HG02642 (cell line): ENCODE measurements around the gene PNMA3.
"Not testable (repeated sequence)": the region's sequence is repeated elsewhere in the genome, so short reads cannot be mapped to it uniquely, and the experiment has no call there.

ENCODE experiments used
- ATAC-seq: cut with Tn5 transposase; IDR thresholded peaks from one replicate; pipeline ENCODE4 v1.9.1; 2021; ENCODE audit warnings: mild to moderate bottlenecking; ENCODE audit not compliant: unreplicated experiment, poor library complexity

Gene PNMA3

DNA sequence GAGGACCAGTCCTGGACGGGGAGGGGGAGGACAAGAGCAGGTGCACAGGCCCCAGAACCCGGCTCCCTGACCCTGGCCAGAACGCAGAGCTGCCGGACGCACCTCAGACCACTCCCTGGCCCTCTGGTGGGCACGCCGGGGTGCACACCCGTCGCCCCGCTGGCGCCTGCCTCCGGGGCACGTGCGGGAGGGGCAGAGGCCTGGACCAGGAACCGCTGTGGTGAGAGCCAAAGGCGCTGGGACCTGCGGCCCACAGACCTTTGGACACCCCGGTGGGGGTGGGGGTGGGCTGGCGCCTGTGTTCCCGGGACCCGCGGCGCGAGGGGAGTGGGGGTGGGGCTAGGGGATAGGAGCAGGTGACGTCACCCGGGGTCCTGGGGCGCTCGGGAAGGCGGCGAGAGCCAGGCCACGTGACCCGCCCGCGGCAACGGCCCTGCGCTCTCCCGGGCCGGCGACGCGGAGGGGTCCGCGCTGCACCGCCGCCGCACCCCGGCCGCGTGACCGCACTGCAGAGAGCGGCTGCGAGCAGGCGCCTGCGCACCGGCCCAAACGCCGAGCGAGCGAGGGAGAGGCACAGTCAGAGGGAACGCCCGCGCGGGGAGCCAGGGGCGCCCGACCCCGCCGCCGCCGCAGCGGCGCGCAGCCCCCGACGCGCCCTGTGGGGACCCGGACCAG lies 15.8 kb downstream of the PNMA3 start, which contains the start of gene PNMA6A:
Gene PNMA6A, plus strand, starts transcription at position 546 of the 675 bp plus-strand sequence. CDS start 609 bp downstream, outside the sequence.
- not testable (repeated sequence) for ATAC-seq

DNA sequence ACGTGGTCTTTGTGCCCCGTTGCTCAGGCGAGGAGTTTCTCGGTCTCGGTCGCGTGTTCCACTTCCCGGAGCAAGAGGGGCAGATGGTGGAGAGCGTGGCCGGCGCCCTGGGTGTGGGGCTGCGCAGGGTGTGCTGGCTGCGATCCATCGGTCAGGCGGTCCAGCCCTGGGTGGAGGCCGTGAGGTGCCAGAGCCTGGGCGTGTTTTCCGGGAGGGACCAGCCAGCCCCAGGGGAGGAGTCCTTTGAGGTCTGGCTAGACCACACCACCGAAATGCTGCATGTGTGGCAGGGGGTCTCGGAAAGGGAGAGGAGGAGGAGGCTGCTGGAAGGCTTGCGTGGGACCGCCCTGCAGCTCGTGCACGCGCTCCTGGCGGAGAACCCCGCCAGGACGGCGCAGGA lies 17.1 kb downstream of the PNMA3 start:
- ATAC-seq = not testable (repeated sequence)

DNA sequence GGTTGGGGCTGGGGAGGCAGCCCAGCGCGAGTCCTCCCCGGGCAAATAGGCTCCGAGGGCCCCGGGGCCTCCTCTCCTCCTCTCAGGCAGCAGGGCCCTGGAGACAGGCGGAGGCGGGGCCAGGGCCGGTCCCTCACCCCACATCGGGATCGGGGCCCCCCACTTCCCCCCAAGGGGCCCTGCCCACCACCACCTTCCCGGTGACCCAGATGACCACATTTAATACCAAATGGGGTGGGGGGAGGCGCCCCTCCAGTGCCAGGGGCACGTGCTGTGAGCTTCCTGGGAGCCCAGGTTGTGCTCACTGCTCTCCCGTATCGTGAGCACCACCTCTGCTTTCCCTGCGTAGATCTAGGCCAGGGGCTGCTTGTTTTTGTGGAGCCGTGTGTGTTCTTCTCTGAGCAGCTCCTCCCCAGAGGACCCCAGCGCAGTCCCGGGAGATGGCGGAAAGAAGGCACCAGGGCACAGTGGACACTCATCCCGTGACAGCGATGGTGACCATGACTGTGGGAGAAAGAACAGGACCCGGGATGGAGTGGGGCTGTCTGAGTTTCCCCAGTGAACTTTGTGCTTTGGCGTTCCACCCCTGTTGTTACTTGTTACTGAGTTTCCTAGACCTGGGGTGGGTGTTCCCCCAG lies 18.1 kb downstream of the PNMA3 start:
- ATAC-seq = no peak

DNA sequence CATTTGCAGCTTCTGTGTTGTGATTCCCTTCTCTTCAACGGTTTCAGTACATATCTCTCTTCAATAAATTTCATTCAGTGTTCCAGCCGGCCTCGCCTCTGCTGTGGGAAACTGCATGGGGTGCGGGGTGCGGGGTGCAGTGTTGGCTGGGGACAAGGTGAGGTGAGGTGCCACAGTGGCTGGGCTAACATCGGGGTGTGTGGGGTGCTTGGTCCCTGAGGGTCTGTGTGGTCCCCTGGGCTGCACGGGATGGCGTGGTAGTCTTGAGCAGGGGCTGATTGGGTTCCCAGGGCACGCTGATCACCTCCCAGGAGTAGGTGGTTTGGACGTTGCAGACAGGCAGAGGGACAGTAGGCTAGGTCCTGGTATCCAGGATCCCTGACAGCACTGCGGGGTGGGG lies 18.7 kb downstream of the PNMA3 start:
- ATAC-seq = no peak

DNA sequence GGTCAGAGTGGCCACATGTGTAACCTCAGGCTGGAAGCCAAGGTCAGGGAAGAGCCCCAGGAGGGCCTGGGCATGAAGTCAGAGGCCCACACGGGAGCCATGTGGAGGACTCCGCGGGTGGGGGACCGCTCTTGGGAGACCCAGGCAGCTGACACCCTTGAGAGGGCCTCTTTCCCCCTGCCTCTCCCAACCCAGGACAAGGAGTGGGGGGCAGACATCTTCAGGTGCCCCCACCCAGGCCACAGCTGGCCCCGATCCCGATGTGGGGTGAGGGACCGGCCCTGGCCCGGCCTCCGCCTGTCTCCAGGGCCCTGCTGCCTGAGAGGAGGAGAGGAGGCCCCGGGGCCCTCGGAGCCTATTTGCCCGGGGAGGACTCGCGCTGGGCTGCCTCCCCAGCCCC lies 19.1 kb downstream of the PNMA3 start:
- ATAC-seq = no peak

DNA sequence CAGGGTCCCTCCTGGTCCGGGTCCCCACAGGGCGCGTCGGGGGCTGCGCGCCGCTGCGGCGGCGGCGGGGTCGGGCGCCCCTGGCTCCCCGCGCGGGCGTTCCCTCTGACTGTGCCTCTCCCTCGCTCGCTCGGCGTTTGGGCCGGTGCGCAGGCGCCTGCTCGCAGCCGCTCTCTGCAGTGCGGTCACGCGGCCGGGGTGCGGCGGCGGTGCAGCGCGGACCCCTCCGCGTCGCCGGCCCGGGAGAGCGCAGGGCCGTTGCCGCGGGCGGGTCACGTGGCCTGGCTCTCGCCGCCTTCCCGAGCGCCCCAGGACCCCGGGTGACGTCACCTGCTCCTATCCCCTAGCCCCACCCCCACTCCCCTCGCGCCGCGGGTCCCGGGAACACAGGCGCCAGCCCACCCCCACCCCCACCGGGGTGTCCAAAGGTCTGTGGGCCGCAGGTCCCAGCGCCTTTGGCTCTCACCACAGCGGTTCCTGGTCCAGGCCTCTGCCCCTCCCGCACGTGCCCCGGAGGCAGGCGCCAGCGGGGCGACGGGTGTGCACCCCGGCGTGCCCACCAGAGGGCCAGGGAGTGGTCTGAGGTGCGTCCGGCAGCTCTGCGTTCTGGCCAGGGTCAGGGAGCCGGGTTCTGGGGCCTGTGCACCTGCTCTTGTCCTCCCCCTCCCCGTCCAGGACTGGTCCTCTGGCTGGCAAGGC lies 21.3 kb downstream of the PNMA3 start:
- ATAC-seq = not testable (repeated sequence)

DNA sequence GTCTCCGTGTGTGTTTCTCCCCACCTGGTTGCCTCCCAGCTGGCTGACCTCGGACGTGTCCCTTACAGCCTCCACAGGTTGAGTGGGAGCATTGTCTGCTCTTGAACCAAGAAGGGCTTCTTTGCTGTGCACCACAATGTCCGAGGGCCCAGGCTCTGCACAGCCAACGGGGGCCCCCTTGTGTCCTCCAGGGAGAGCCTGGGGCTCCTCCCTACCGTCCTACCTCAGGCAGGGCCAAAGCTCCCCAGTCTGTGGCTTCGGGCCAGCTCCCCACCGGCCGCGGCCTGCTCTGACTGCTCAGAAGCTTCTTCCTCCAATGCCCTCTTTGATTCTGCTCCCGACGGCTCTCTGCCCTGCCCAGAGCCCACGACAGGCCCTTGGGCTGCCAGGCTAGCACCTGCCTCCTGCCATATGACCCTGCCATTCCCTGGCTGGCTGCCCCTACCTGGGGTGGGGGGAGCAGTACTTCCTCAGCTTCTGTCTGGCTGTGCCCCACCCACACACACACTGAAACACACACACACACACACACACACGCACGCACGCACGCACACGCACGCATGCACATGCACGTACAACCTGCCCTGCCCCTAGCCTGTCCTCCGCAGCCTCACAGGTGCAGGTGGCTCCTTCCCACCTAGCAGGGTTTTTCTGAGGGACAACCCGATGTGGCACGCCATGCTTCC lies 27.1 kb downstream of the PNMA3 start:
- ATAC-seq = not testable (repeated sequence)

DNA sequence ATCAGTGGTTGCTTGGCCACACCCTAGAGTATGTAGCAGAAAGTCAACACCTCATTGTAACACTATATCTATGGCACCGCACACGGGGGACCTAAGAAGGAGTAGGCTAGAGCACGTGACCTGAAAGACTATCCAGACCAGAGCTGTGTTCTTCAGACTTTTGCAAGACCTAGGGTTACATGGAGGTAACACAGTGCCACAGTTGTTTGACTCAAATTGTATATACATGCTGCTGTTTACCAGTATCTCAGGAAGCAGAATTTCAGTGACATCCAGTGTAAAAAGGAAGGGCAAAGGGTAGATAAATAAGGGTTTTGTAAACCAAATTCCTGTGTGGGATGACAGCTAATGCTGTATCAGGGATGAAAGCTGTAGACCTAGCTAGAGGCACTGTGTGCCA lies 46.1 kb downstream of the PNMA3 start:
- ATAC-seq = no peak

DNA sequence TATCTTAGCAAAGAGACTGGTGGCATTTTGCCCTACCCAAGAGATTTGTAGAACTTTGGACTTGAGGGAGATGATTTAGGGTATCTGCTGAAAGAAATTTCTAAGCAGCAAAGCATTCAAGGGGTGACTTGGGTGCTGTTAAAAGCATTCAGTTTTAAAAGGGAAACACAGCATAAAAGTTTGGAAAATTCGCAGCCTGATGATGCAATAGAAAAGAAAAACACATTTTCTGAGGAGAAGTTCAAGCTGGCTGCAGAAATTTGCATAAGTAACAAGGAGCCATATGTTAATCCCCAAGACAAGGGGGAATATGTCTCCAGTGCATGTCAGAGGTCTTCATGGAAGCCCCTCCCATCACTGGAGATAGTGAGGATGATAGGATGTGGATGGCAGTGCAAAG lies 48.7 kb downstream of the PNMA3 start:
- not testable (repeated sequence) for ATAC-seq

DNA sequence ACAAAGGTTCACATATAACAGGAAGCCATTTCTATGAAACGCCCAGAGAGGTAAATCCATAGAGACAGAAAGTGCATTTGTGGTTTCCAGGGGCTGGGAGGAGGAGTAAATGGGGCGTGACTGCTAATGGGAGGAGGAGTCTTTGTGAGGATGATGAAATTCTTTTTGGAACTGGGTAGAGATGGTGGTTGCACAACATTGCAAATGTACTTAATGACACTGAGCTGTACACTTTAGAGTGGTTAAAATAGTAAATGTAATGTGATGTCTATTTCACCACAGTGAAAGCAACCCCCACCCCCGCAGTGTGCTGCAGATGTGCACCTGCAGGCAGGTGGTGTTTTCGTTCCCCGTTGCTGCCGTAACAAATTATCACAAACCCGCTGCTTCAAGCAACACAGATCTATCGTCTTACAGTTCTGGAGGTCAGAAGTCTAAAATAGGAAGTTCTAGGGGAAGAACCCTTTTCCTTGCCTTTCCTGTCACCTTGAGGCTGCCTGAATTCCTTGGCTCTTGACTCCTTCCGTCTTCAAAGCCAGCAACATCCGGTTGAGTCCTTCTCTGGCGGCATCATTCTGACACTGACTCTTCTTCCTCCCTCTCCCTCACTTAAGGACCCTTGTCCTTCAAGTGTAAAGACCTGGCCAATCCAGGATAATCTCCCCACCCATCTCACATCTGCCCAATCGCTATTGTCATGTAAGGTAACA lies 50.0 kb downstream of the PNMA3 start:
- not testable (repeated sequence) for ATAC-seq
